ENCODE data around the gene TMTC2. TPM values are rescaled to one million over a fixed set of nuclear protein-coding genes. Genes with fewer than 3 reads are reported as not detected.

Gene TMTC2
- total RNA-seq, result 1 to 10 TPM; 5.5 to 7.1 TPM
- long read RNA-seq, donor 1, partial matches to known transcripts, result 0 of 6 reads
- long read RNA-seq, donor 1, other reads (novel, unspliced or antisense), result 6 of 6 reads
- long read RNA-seq, donor 2, partial matches to known transcripts, result 0 of 2 reads
- long read RNA-seq, donor 2, other reads (novel, unspliced or antisense), result 2 of 2 reads

- intact Hi-C loops (cut with DNase I), result no loop called here
- DNase-seq (ENCODE audit: low spot score), result peak; percentile 97
Observed at GRCh38 chr12:82686168-82687020, at the start of gene TMTC2. Gene TMTC2, plus strand, starts transcription at chr12:82686906.

- DNase-seq (ENCODE audit: low spot score), result no peak
- intact Hi-C loops (cut with DNase I), result no loop called here
Observed at GRCh38 chr12:82638324-82638723, 48.4 kb upstream of the TMTC2 start.

GRCh38 chr12:82644896-82645295 is 41.8 kb upstream of the TMTC2 start:
- intact Hi-C loops (cut with DNase I), result no loop called here
- DNase-seq (ENCODE audit: low spot score), result no peak

- no peak for DNase-seq (ENCODE audit: low spot score)
- intact Hi-C loops (cut with DNase I), result no loop called here
Observed at GRCh38 chr12:82645414-82645813, 41.3 kb upstream of the TMTC2 start.

- intact Hi-C loops (cut with DNase I), result no loop called here
- no peak for DNase-seq (ENCODE audit: low spot score)
Observed at GRCh38 chr12:82647853-82648252, 38.9 kb upstream of the TMTC2 start.

- intact Hi-C loops (cut with DNase I), result no loop called here
- DNase-seq (ENCODE audit: low spot score), result no peak
Observed at GRCh38 chr12:82648259-82648909, 38.3 kb upstream of the TMTC2 start.

- no peak for DNase-seq (ENCODE audit: low spot score)
- intact Hi-C loops (cut with DNase I), result no loop called here
Observed at GRCh38 chr12:82650627-82651337, 35.9 kb upstream of the TMTC2 start.

GRCh38 chr12:82651489-82651888 is 35.2 kb upstream of the TMTC2 start:
- intact Hi-C loops (cut with DNase I), result no loop called here
- no peak for DNase-seq (ENCODE audit: low spot score)

- intact Hi-C loops (cut with DNase I), result no loop called here
- DNase-seq (ENCODE audit: low spot score), result no peak
Observed at GRCh38 chr12:82652071-82652470, 34.6 kb upstream of the TMTC2 start.

- DNase-seq (ENCODE audit: low spot score), result no peak
- intact Hi-C loops (cut with DNase I), result no loop called here
Observed at GRCh38 chr12:82655751-82656150, 31.0 kb upstream of the TMTC2 start.

- intact Hi-C loops (cut with DNase I), result no loop called here
- peak; percentile 73 for DNase-seq (ENCODE audit: low spot score)
Observed at GRCh38 chr12:82659343-82660207, 27.1 kb upstream of the TMTC2 start.

- intact Hi-C loops (cut with DNase I), result no loop called here
- no peak for DNase-seq (ENCODE audit: low spot score)
Observed at GRCh38 chr12:82660541-82661325, 26.0 kb upstream of the TMTC2 start.

- intact Hi-C loops (cut with DNase I), result no loop called here
- no peak for DNase-seq (ENCODE audit: low spot score)
Observed at GRCh38 chr12:82663893-82664292, 22.8 kb upstream of the TMTC2 start.

GRCh38 chr12:82665142-82665923 is 21.4 kb upstream of the TMTC2 start:
- no peak for DNase-seq (ENCODE audit: low spot score)
- intact Hi-C loops (cut with DNase I), result no loop called here

GRCh38 chr12:82666830-82667229 is 19.9 kb upstream of the TMTC2 start:
- DNase-seq (ENCODE audit: low spot score), result no peak
- intact Hi-C loops (cut with DNase I), result no loop called here

- no peak for DNase-seq (ENCODE audit: low spot score)
- intact Hi-C loops (cut with DNase I), result no loop called here
Observed at GRCh38 chr12:82671673-82672195, 15.0 kb upstream of the TMTC2 start.

GRCh38 chr12:82672811-82673495 is 13.8 kb upstream of the TMTC2 start:
- no peak for DNase-seq (ENCODE audit: low spot score)
- intact Hi-C loops (cut with DNase I), result no loop called here
